Osteocyte (in vitro differentiated cells): ENCODE data around the gene PAK5. TPM values are rescaled to one million over a fixed set of nuclear protein-coding genes. Genes with fewer than 3 reads are reported as not detected.

Experiments
- DNase-seq: peaks from one replicate; pipeline ENCODE4 v3.0.0; 2021; ENCODE audit warnings: mixed read lengths; ENCODE audit not compliant: unreplicated experiment; ENCODE audit errors: extremely low spot score
- H3K27ac Mint-ChIP-seq: one replicate; pipeline ENCODE4 v1.8.0; 2021; ENCODE audit warnings: mild to moderate bottlenecking, mixed read lengths; ENCODE audit not compliant: unreplicated experiment
- H3K27me3 Mint-ChIP-seq: one replicate; pipeline ENCODE4 v1.8.0; 2021; ENCODE audit warnings: mixed read lengths; ENCODE audit not compliant: unreplicated experiment
- H3K36me3 Mint-ChIP-seq: one replicate; pipeline ENCODE4 v1.8.0; 2021; ENCODE audit warnings: mixed read lengths; ENCODE audit not compliant: unreplicated experiment
- H3K4me1 Mint-ChIP-seq: one replicate; pipeline ENCODE4 v1.8.0; 2021; ENCODE audit warnings: mixed read lengths; ENCODE audit not compliant: unreplicated experiment
- H3K4me3 Mint-ChIP-seq: one replicate; pipeline ENCODE4 v1.8.0; 2021; ENCODE audit warnings: mild to moderate bottlenecking, moderate library complexity, mixed read lengths; ENCODE audit not compliant: unreplicated experiment
- H3K9me3 Mint-ChIP-seq: one replicate; pipeline ENCODE4 v1.8.0; 2021; ENCODE audit warnings: mixed read lengths; ENCODE audit not compliant: unreplicated experiment
- total RNA-seq: library from RNA; stranded (reverse); gene quantifications from 2 replicates; pipeline ENCODE4 v1.2.1, GENCODE V29; 2021
- TF ChIP-seq, protein P1 (sequence below): fragments of 200-600 bp; sonication (generic); IDR thresholded peaks from 2 replicates; pipeline ENCODE4 v1.5.0; 2021; ENCODE audit warnings: antibody characterized with exemption, mild to moderate bottlenecking, moderate library complexity

Gene PAK5
- total RNA-seq, 1 donor from 2014 or later, result not detected

DNA sequence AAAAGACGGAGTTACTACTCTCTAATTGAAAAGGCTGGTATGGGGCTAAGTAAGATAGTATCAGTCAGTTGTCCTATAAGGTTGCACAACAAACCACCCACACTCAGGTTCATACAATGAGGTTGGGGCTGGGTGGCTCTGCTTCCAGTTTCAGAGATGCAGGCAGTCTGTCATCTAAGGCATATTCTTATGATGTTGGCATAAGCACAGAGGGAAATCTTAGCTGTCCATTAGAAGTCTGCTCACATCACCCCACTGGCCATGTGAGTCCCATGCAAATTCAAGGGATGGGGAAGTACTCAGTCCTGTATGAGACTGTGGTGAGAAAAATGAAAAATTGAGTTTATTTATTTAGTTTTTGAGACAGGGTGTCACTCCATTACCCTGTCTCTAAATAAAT lies 205.9 kb downstream of the PAK5 start:
- H3K9me3 Mint-ChIP-seq, result no peaks in the 10 kb centered on the region
- peaks cover 5% of the 10 kb centered on the region for H3K4me1 Mint-ChIP-seq
- no peaks in the 10 kb centered on the region for H3K36me3 Mint-ChIP-seq
- TF ChIP-seq, protein P1, sequence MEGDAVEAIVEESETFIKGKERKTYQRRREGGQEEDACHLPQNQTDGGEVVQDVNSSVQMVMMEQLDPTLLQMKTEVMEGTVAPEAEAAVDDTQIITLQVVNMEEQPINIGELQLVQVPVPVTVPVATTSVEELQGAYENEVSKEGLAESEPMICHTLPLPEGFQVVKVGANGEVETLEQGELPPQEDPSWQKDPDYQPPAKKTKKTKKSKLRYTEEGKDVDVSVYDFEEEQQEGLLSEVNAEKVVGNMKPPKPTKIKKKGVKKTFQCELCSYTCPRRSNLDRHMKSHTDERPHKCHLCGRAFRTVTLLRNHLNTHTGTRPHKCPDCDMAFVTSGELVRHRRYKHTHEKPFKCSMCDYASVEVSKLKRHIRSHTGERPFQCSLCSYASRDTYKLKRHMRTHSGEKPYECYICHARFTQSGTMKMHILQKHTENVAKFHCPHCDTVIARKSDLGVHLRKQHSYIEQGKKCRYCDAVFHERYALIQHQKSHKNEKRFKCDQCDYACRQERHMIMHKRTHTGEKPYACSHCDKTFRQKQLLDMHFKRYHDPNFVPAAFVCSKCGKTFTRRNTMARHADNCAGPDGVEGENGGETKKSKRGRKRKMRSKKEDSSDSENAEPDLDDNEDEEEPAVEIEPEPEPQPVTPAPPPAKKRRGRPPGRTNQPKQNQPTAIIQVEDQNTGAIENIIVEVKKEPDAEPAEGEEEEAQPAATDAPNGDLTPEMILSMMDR, result no peak
- H3K27me3 Mint-ChIP-seq, result peaks cover 35% of the 10 kb centered on the region
- no peak overlapping the region for H3K4me3 Mint-ChIP-seq
- no peak overlapping the region for H3K27ac Mint-ChIP-seq
- no peak for DNase-seq

DNA sequence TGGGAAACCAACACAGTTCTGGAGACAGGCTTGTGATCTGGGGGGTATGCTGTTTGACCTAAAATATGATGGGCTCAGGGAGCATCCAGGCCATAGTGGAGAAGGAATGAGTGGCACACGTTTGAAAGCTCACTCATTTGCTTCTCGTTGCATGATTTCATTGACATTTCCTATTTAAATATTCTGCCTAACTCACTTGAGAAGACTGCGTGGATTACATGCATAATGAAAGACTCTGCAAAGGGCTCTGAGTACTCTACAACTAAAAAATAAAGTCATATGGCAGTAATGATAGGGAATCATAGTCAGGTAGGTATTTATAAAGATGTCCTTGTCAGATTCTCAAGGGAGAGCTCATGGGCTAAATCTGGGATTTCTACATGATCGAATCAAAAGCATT lies 206.6 kb downstream of the PAK5 start:
- no peak for DNase-seq
- H3K27me3 Mint-ChIP-seq, result peaks cover 33% of the 10 kb centered on the region
- TF ChIP-seq, protein P1, result no peak
- peaks cover 5% of the 10 kb centered on the region for H3K4me1 Mint-ChIP-seq
- H3K27ac Mint-ChIP-seq, result no peak overlapping the region
- H3K36me3 Mint-ChIP-seq, result no peaks in the 10 kb centered on the region
- H3K4me3 Mint-ChIP-seq, result no peak overlapping the region
- no peaks in the 10 kb centered on the region for H3K9me3 Mint-ChIP-seq

GRCh38 chr20:9630554-9630953 lies 208.3 kb downstream of the PAK5 start:
- no peak overlapping the region for H3K4me3 Mint-ChIP-seq
- H3K9me3 Mint-ChIP-seq, result no peaks in the 10 kb centered on the region
- peaks cover 29% of the 10 kb centered on the region for H3K27me3 Mint-ChIP-seq
- H3K4me1 Mint-ChIP-seq, result peaks cover 3% of the 10 kb centered on the region
- H3K36me3 Mint-ChIP-seq, result no peaks in the 10 kb centered on the region
- H3K27ac Mint-ChIP-seq, result no peak overlapping the region
- DNase-seq, result no peak
- TF ChIP-seq, protein P1, result no peak

- H3K4me1 Mint-ChIP-seq, result peaks cover 3% of the 10 kb centered on the region
- no peak overlapping the region for H3K27ac Mint-ChIP-seq
- H3K36me3 Mint-ChIP-seq, result no peaks in the 10 kb centered on the region
- H3K27me3 Mint-ChIP-seq, result peaks cover 31% of the 10 kb centered on the region
- TF ChIP-seq, protein P1, result no peak
- no peaks in the 10 kb centered on the region for H3K9me3 Mint-ChIP-seq
- no peak overlapping the region for H3K4me3 Mint-ChIP-seq
- no peak for DNase-seq
Measured at GRCh38 chr20:9629831-9630230, 209.0 kb downstream of the PAK5 start.

DNA sequence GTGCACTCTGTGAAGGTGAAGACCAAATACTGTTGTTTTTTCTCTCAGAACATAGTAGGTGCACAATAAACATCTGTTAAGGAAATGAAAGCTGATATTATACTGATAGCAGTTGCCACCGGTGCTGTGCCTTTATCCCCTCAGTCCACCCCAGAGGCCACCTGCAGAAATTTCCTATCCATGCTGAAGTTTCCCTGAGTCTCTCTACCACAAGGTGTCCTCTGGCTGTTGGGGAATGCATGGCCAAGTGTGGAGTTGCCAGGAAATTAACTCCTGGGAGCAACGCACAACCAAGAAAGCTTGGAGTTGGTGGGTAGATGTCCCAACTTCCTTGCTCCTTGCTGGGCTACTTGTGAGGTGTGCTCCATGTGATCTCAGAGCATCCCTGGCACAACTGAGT lies 210.3 kb downstream of the PAK5 start:
- Mint-ChIP-seq H3K27ac (no peak overlapping the region), H3K9me3 (no peaks in the 10 kb centered on the region), H3K4me3 (no peak overlapping the region), H3K36me3 (no peaks in the 10 kb centered on the region), H3K27me3 (peaks cover 35% of the 10 kb centered on the region), H3K4me1 (no peaks in the 10 kb centered on the region)
- TF ChIP-seq, protein P1, result no peak
- no peak for DNase-seq
